NCI-H187 treated with DMSO at 0.1 percent for 48 hours (cell line): ENCODE results near the gene ARHGAP18.

ENCODE experiments used
- DNase-seq: peaks from one replicate; lab custom pipeline; 2025; lab: John Stamatoyannopoulos, UW

ARHGAP18 gene

GRCh38 chr6:129691709-129692108 lies 18.3 kb downstream of the ARHGAP18 start:
- no peak for DNase-seq

- no peak for DNase-seq
Observed at GRCh38 chr6:129691043-129691640, 18.8 kb downstream of the ARHGAP18 start.

GRCh38 chr6:129686941-129687627 lies 22.9 kb downstream of the ARHGAP18 start:
- no peak for DNase-seq

- no peak for DNase-seq
Observed at GRCh38 chr6:129685662-129686031, 24.3 kb downstream of the ARHGAP18 start.

- no peak for DNase-seq
Observed at GRCh38 chr6:129684903-129685661, 24.9 kb downstream of the ARHGAP18 start.

- no peak for DNase-seq
Observed at GRCh38 chr6:129684323-129684884, 25.6 kb downstream of the ARHGAP18 start.

- DNase-seq, result no peak
Observed at GRCh38 chr6:129683601-129684322, 26.2 kb downstream of the ARHGAP18 start.

- no peak for DNase-seq
Observed at GRCh38 chr6:129681913-129682205, 28.1 kb downstream of the ARHGAP18 start.

GRCh38 chr6:129680633-129681032 lies 29.3 kb downstream of the ARHGAP18 start:
- DNase-seq, result no peak

GRCh38 chr6:129679758-129680157 lies 30.2 kb downstream of the ARHGAP18 start:
- no peak for DNase-seq

- DNase-seq, result no peak
Observed at GRCh38 chr6:129679275-129679674, 30.7 kb downstream of the ARHGAP18 start.

GRCh38 chr6:129678463-129678862 lies 31.5 kb downstream of the ARHGAP18 start:
- DNase-seq, result no peak

- no peak for DNase-seq
Observed at GRCh38 chr6:129677620-129678325, 32.2 kb downstream of the ARHGAP18 start.

GRCh38 chr6:129675669-129676472 lies 34.1 kb downstream of the ARHGAP18 start:
- no peak for DNase-seq

GRCh38 chr6:129673748-129674147 lies 36.2 kb downstream of the ARHGAP18 start:
- no peak for DNase-seq

GRCh38 chr6:129672881-129673631 lies 36.9 kb downstream of the ARHGAP18 start:
- no peak for DNase-seq

- DNase-seq, result no peak
Observed at GRCh38 chr6:129672341-129672682, 37.7 kb downstream of the ARHGAP18 start.

- DNase-seq, result no peak
Observed at GRCh38 chr6:129671442-129672340, 38.3 kb downstream of the ARHGAP18 start.

GRCh38 chr6:129670634-129671033 lies 39.3 kb downstream of the ARHGAP18 start:
- no peak for DNase-seq
